B cell (primary cell): ENCODE results near the gene KIF13A. TPM values are rescaled to one million over a fixed set of nuclear protein-coding genes. Genes with fewer than 3 reads are reported as not detected.
"Not testable (repeated sequence)": the region's sequence is repeated elsewhere in the genome, so short reads cannot be mapped to it uniquely, and the experiment has no call there.

Experiments
- ATAC-seq: fragments of 200-7000 bp; cut with Tn5 transposase; one replicate; pipeline ENCODE4 v1.10.0; 2021; ENCODE audit warnings: low read depth, mild to moderate bottlenecking, moderate number of reproducible peaks, moderate library complexity
- CTCF ChIA-PET: fragments of 350-600 bp; sonication (Branson Sonifier 250); formaldehyde crosslinking; loops from one replicate; lab custom pipeline; 2021; ENCODE audit warnings: antibody characterized with exemption, inconsistent platforms; lab: Charles Lee
- POLR2A ChIA-PET: fragments of 350-600 bp; sonication (Branson Sonifier 250); formaldehyde crosslinking; loops from one replicate; lab custom pipeline; 2021; ENCODE audit warnings: antibody characterized with exemption; lab: Charles Lee
- DNase-seq: peaks from one replicate; pipeline ENCODE4 v3.0.0; 2013
- H2AFZ ChIP-seq: 2 replicates; pipeline ENCODE4 v1.6.1; 2012; ENCODE audit warnings: mild to moderate bottlenecking, low read depth, low read length; ENCODE audit not compliant: insufficient read depth, poor library complexity, severe bottlenecking
- H3K27ac ChIP-seq, 2 donors: 1 replicate in 1 of 2; 2 replicates in 1 of 2; pipeline ENCODE4 v1.5.1; 2012 to 2013; ENCODE audit warnings: low read length in 2 of 2, mild to moderate bottlenecking in 2 of 2, moderate library complexity in 1 of 2
- H3K27me3 ChIP-seq, 4 experiments: fragments of 200-600 bp in 1 of 4; sonication (generic) in 1 of 4; replicated peaks in 1 of 4; 1 replicate in 2 of 4; 2 replicates in 2 of 4; pipeline versions ENCODE4 v1.6.1 to v1.7.0; 2013 to 2016; ENCODE audit warnings: low read length in 3 of 4, mild to moderate bottlenecking in 2 of 4, mixed read lengths in 1 of 4, moderate library complexity in 1 of 4; ENCODE audit not compliant: insufficient read depth in 4 of 4, control insufficient read depth in 3 of 4; ENCODE audit errors: control extremely low read depth in 1 of 4
- H3K36me3 ChIP-seq, 2 experiments: replicated peaks in 1 of 2; 1 replicate in 1 of 2; 2 replicates in 1 of 2; pipeline versions ENCODE4 v1.6.1 to v1.7.1; 2013; ENCODE audit warnings: low read length in 1 of 2; ENCODE audit not compliant: insufficient read depth in 2 of 2, control insufficient read depth in 1 of 2; ENCODE audit errors: control extremely low read depth in 1 of 2, extremely low read depth in 1 of 2
- H3K4me1 ChIP-seq, 2 donors: fragments of 200-600 bp in 1 of 2; sonication (generic) in 1 of 2; 1 replicate in 1 of 2; 2 replicates in 1 of 2; pipeline versions ENCODE4 v1.5.1 to v1.6.1; 2013 to 2017; ENCODE audit warnings: low read length in 2 of 2; ENCODE audit not compliant: control insufficient read depth in 2 of 2, insufficient read depth in 2 of 2
- H3K4me2 ChIP-seq: replicated peaks from 2 replicates; pipeline ENCODE3; 2012; ENCODE audit warnings: mild to moderate bottlenecking, low read depth, low read length; ENCODE audit not compliant: poor library complexity, severe bottlenecking
- H3K4me3 ChIP-seq, 5 experiments: fragments of 200-600 bp in 1 of 5; sonication (generic) in 1 of 5; 1 replicate in 3 of 5; 2 replicates in 2 of 5; pipeline versions ENCODE4 v1.5.1 to v1.7.0; 2011 to 2016; ENCODE audit warnings: low read length in 4 of 5, mild to moderate bottlenecking in 4 of 5, low read depth in 2 of 5, control low read depth in 1 of 5, moderate library complexity in 1 of 5; ENCODE audit not compliant: insufficient read depth in 1 of 5; ENCODE audit errors: control extremely low read depth in 1 of 5, extremely low read depth in 1 of 5
- H3K79me2 ChIP-seq: fragments of 200-600 bp; sonication (generic); one replicate; pipeline ENCODE4 v1.6.0; 2016; ENCODE audit warnings: low read length; ENCODE audit not compliant: control insufficient read depth, insufficient read depth
- H3K9ac ChIP-seq: fragments of 200-600 bp; sonication (generic); 2 replicates; pipeline ENCODE4 v1.6.1; 2017; ENCODE audit warnings: mild to moderate bottlenecking, low read length, moderate library complexity
- H3K9me3 ChIP-seq, 3 donors: one replicate each; pipeline versions ENCODE4 v1.6.1 to v1.7.1; 2013; ENCODE audit warnings: low read length in 2 of 3; ENCODE audit not compliant: control insufficient read depth in 2 of 3, insufficient read depth in 1 of 3; ENCODE audit errors: control extremely low read depth in 1 of 3
- H4K20me1 ChIP-seq: 2 replicates; pipeline ENCODE4 v1.6.0; 2012; ENCODE audit warnings: mild to moderate bottlenecking, low read length; ENCODE audit not compliant: insufficient read depth, control insufficient read depth, poor library complexity, severe bottlenecking
- H3K27ac Mint-ChIP-seq: one replicate; pipeline ENCODE4 v1.8.0; 2021; ENCODE audit warnings: mixed read lengths
- H3K27me3 Mint-ChIP-seq: one replicate; pipeline ENCODE4 v1.8.0; 2021; ENCODE audit warnings: mixed read lengths
- H3K4me1 Mint-ChIP-seq: one replicate; pipeline ENCODE4 v1.8.0; 2021; ENCODE audit warnings: mixed read lengths
- H3K4me3 Mint-ChIP-seq: one replicate; pipeline ENCODE4 v1.8.0; 2021; ENCODE audit warnings: mixed read lengths
- H3K9me3 Mint-ChIP-seq: one replicate; pipeline ENCODE4 v1.8.0; 2022; ENCODE audit warnings: mixed read lengths; ENCODE audit not compliant: insufficient read depth
- EZH2 ChIP-seq: IDR thresholded peaks from 2 replicates; pipeline ENCODE4 v1.6.1; 2012; ENCODE audit warnings: borderline replicate concordance, low read depth, mild to moderate bottlenecking, moderate library complexity, low read length; ENCODE audit not compliant: insufficient read depth, poor library complexity, severe bottlenecking
- WGBS: methylation state at CpG from one replicate; pipeline ENCODE4 v1.1.5; 2013; ENCODE audit warnings: missing lambda C conversion rate; ENCODE audit not compliant: insufficient coverage; 5-methylcytosine and 5-hydroxymethylcytosine counted together
- intact Hi-C: fragments of 100-400 bp; cut with micrococcal nuclease; formaldehyde crosslinking; loops from one replicate; pipeline ENCODE4 v1.10.0; 2022
- polyA plus RNA-seq: library from polyadenylated mRNA; depleted of rRNA; stranded (reverse); fragments of >200 nt; gene quantifications from 2 replicates; pipeline ENCODE4 v1.2.3, GENCODE V29; 2012
- total RNA-seq, 2 donors: library from RNA; stranded (reverse); fragments of 120-200 nt in 1 of 2; gene quantifications; 1 replicate in 1 of 2; 2 replicates in 1 of 2; pipeline versions ENCODE4 v1.2.3 to v1.2.4, GENCODE V29; 2013 to 2022
- TF ChIP-seq, protein P1 (sequence below): fragments of 200-600 bp; IDR thresholded peaks from one replicate; pipeline ENCODE4 v1.8.0; 2022; ENCODE audit warnings: antibody characterized with exemption, mild to moderate bottlenecking

Gene KIF13A
- total and polyA plus RNA-seq, 2 donors (not counting 1 experiment from before 2014, with no cell fraction given), result 2.1 to 23.4 TPM

DNA sequence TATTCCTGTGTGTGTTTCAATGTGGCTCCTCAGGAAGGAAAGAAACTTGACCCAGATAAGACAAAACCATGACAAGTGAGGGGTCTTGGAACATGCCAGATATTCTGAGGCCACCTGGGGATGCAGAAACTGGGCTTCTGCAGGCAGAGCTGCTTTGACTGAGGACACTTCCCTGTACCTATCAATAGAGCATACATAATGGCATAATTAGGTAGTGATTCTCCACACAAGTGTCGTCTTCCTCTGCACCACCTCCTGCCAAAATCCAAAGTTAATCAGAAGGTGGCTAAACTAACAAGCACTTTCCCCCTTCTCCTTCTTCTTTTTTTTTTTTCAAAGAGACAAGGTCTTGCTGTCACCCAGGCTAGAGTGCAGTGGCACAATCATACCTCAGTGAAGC, 97.1 kb downstream of the KIF13A start:
- ATAC-seq (no peak), DNase-seq (no peak)
- Mint-ChIP-seq H3K27ac (no peak overlapping the region), H3K9me3 (peaks cover 8% of the 10 kb centered on the region), H3K27me3 (no peaks in the 10 kb centered on the region), H3K4me3 (no peak overlapping the region), H3K4me1 (peaks cover 10% of the 10 kb centered on the region)
- H3K9me3 ChIP-seq, result peaks cover 4 to 13% (median 8%) of the 10 kb centered on the region in 3 donors
- ChIA-PET POLR2A (no interaction called here), CTCF (no interaction called here)
- no peak for TF ChIP-seq EZH2
- TF ChIP-seq, protein P1, sequence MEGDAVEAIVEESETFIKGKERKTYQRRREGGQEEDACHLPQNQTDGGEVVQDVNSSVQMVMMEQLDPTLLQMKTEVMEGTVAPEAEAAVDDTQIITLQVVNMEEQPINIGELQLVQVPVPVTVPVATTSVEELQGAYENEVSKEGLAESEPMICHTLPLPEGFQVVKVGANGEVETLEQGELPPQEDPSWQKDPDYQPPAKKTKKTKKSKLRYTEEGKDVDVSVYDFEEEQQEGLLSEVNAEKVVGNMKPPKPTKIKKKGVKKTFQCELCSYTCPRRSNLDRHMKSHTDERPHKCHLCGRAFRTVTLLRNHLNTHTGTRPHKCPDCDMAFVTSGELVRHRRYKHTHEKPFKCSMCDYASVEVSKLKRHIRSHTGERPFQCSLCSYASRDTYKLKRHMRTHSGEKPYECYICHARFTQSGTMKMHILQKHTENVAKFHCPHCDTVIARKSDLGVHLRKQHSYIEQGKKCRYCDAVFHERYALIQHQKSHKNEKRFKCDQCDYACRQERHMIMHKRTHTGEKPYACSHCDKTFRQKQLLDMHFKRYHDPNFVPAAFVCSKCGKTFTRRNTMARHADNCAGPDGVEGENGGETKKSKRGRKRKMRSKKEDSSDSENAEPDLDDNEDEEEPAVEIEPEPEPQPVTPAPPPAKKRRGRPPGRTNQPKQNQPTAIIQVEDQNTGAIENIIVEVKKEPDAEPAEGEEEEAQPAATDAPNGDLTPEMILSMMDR, result no peak
- H3K27ac ChIP-seq, result no peak overlapping the region
- no peak overlapping the region for H3K4me3 ChIP-seq
- no peaks in the 10 kb centered on the region for H3K79me2 ChIP-seq
- H3K36me3 ChIP-seq, result no peaks in the 10 kb centered on the region
- H4K20me1 ChIP-seq, result no peaks in the 10 kb centered on the region
- no peak overlapping the region for H3K9ac ChIP-seq
- 67% methylated on average over 1 of the region's 1 CpG for WGBS
- peaks cover 7 to 11% of the 10 kb centered on the region in 2 donors for H3K4me1 ChIP-seq
- H3K27me3 ChIP-seq, result no peaks in the 10 kb centered on the region
- no peak overlapping the region for H2AFZ ChIP-seq
- intact Hi-C loops, result no loop called here
- H3K4me2 ChIP-seq, result no peak overlapping the region

DNA sequence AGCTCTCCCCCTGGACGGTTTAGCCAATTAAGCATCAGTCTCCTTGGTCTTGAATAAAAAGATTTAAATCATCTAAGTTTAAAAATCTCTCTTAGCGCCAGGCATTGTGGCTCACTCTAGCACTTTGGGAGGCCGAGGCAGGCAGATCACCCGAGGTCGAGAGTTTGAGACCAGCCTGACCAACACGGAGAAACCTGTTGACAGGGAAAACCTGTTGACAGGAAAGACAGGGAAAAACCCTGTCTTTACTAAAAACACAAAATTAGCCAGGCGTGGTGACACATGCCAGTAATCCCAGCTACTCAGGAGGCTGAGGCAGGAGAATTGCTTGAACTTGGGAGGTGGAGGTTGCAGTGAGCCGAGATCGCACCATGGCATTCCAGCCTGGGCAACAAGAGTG, 97.7 kb downstream of the KIF13A start:
- peaks cover 12 to 14% of the 10 kb centered on the region in 2 donors for H3K4me1 ChIP-seq
- intact Hi-C loops, H3K9ac ChIP-seq, H3K4me2 ChIP-seq, H4K20me1 ChIP-seq, H3K27me3 Mint-ChIP-seq, ATAC-seq, H3K4me3 Mint-ChIP-seq, POLR2A ChIA-PET, H3K27ac ChIP-seq, H3K27me3 ChIP-seq, H3K9me3 ChIP-seq, H3K36me3 ChIP-seq, CTCF ChIA-PET, DNase-seq, H3K27ac Mint-ChIP-seq, H3K9me3 Mint-ChIP-seq, H3K79me2 ChIP-seq, H2AFZ ChIP-seq, H3K4me3 ChIP-seq: not testable (repeated sequence)
- peaks cover 15% of the 10 kb centered on the region for H3K4me1 Mint-ChIP-seq
- 77% methylated on average over 4 of the region's 9 CpGs for WGBS
